ENCODE results near the gene RASAL2. TPM values are rescaled to one million over a fixed set of nuclear protein-coding genes. Genes with fewer than 3 reads are reported as not detected.

Gene RASAL2
- total RNA-seq, 1 donor from 2014 or later = 57.5 TPM

DNA sequence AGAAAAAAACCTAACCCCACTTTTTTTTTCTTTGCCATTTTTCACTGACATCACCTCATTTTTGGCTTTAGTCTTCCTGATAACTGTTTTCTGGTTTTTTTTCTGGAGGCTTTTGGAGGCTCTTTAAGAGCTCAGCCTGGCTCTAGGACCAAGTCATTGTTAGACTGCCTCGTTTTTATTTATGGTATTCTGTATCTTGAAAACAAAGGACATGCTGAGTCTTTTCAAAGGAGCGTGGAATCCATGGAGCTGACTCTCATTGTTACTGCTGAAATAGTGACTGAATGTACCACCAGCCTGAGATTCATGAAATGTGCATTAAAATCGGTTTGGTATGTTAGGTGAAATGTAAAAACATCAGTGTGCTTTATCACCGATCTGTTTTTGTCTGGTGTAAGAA is 28.0 kb downstream of the RASAL2 start:
- no peak overlapping the region for H3K27ac ChIP-seq
- no peaks in the 10 kb centered on the region for H3K27me3 ChIP-seq
- H3K4me1 ChIP-seq = no peaks in the 10 kb centered on the region
- no peaks in the 10 kb centered on the region for H3K36me3 ChIP-seq
- H3K4me3 ChIP-seq = no peak overlapping the region
- intact Hi-C loops (cut with DNase I) = no loop called here
- DNase-seq (ENCODE audit: low spot score in 2 of 2) = no peak
- H3K9me3 ChIP-seq = no peaks in the 10 kb centered on the region
- TF ChIP-seq, protein P1, sequence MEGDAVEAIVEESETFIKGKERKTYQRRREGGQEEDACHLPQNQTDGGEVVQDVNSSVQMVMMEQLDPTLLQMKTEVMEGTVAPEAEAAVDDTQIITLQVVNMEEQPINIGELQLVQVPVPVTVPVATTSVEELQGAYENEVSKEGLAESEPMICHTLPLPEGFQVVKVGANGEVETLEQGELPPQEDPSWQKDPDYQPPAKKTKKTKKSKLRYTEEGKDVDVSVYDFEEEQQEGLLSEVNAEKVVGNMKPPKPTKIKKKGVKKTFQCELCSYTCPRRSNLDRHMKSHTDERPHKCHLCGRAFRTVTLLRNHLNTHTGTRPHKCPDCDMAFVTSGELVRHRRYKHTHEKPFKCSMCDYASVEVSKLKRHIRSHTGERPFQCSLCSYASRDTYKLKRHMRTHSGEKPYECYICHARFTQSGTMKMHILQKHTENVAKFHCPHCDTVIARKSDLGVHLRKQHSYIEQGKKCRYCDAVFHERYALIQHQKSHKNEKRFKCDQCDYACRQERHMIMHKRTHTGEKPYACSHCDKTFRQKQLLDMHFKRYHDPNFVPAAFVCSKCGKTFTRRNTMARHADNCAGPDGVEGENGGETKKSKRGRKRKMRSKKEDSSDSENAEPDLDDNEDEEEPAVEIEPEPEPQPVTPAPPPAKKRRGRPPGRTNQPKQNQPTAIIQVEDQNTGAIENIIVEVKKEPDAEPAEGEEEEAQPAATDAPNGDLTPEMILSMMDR (IDR thresholded peaks at IDR 0.05) = no peak

DNA sequence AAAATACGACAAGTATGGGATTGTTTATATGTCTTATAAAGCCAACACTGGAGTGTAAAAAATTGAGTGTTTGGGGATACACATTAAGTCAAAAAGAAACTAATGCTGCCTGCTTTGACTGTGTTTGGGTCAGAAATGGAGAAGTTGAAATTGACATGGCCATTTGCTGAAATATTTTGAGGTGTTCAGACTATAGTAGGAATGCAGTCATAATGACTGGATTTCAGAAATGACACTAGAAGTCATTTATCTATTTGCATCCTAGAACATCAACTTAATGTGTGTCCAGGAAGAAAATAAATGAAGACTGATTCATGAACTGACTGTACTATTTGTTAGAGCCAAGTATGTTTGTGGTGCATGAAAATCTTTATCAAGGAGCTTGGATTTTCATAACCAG is 28.4 kb downstream of the RASAL2 start:
- H3K4me1 ChIP-seq = no peaks in the 10 kb centered on the region
- no peaks in the 10 kb centered on the region for H3K27me3 ChIP-seq
- H3K27ac ChIP-seq = no peak overlapping the region
- DNase-seq (ENCODE audit: low spot score in 2 of 2) = no peak
- TF ChIP-seq, protein P1 (IDR thresholded peaks at IDR 0.05) = no peak
- no peaks in the 10 kb centered on the region for H3K9me3 ChIP-seq
- intact Hi-C loops (cut with DNase I) = no loop called here
- H3K4me3 ChIP-seq = no peak overlapping the region
- H3K36me3 ChIP-seq = no peaks in the 10 kb centered on the region

DNA sequence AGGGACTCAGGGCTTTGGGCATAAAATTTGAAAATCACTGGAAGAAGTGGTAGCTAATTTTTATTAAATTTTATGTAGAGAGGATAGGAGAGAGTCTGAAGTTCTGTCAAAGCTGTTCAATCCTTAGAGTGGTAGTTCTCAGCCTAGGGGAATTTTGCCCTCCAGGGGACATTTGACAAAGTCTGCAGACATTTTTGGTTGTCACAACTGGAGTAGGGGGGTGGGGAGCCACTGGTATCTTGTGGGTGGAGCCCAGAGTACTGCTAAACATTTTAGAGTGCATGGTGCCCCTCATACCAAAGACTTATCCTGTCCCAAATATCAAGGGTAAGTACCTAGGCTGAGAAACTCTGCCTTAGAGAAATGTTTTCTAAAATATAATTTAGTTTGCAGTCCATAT is 30.2 kb downstream of the RASAL2 start:
- Histone ChIP-seq H3K4me3 (no peak overlapping the region), H3K9me3 (no peaks in the 10 kb centered on the region), H3K4me1 (no peaks in the 10 kb centered on the region), H3K27me3 (no peaks in the 10 kb centered on the region), H3K27ac (no peak overlapping the region), H3K36me3 (no peaks in the 10 kb centered on the region)
- TF ChIP-seq, protein P1 (IDR thresholded peaks at IDR 0.05) = no peak
- no peak for DNase-seq (ENCODE audit: low spot score in 2 of 2)
- intact Hi-C loops (cut with DNase I) = no loop called here

DNA sequence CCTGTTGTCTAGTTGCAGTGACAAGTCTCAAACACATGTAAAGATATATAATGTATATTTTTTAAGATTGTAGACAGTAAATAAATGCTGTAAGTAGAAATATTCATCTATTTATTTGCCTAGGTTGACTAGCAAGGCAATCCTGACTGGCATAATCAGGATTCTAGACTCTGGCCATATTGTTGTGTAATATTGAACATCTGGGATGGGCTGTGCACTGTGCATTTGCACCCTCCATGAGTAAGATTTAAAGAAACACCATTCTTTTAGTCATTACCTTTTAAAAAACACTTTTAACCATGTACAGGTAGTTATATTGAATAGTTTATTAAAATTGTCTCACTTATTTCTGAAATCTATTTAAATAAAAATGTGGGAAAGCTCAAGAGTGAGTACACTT is 32.4 kb downstream of the RASAL2 start:
- Histone ChIP-seq H3K27ac (no peak overlapping the region), H3K9me3 (no peaks in the 10 kb centered on the region)

DNA sequence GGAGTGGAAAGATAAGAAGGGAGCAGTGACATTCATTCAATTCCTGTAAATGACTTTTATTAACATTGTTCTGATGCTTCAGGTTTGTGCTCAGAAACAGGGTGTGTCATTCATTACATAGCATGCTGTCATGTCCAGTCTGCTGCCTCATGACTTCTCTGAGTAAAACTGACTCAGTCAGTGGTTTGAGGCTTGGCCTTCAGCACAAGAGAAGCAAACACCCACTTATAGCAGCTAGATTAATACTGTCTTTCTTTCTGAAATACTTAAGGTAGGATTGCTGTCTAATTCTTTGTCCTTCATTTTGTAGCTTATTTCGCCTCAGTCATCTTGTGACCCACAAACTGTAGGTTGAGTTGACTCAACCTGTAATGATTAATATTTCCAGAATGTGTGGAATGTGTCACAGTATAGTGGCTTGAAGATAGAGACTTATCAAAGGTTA is 32.9 kb downstream of the RASAL2 start:
- Histone ChIP-seq H3K27me3 (no peaks in the 10 kb centered on the region), H3K27ac (no peak overlapping the region), H3K4me3 (no peak overlapping the region), H3K36me3 (no peaks in the 10 kb centered on the region), H3K4me1 (no peaks in the 10 kb centered on the region), H3K9me3 (no peaks in the 10 kb centered on the region)
- DNase-seq (ENCODE audit: low spot score in 2 of 2) = no peak
- TF ChIP-seq, protein P1 (IDR thresholded peaks at IDR 0.05) = no peak
- intact Hi-C loops (cut with DNase I) = no loop called here

More for the DNA sequence above, 32.4 kb downstream of the RASAL2 start:
- Histone ChIP-seq H3K27me3 (no peaks in the 10 kb centered on the region), H3K4me3 (no peak overlapping the region), H3K36me3 (no peaks in the 10 kb centered on the region), H3K4me1 (no peaks in the 10 kb centered on the region)
- intact Hi-C loops (cut with DNase I) = no loop called here
- DNase-seq (ENCODE audit: low spot score in 2 of 2) = no peak
- TF ChIP-seq, protein P1 (IDR thresholded peaks at IDR 0.05) = no peak

All from ascending aorta (tissue), 2 donors.